A549 (cell line): ENCODE measurements around the gene EDN1. TPM values are rescaled to one million over a fixed set of nuclear protein-coding genes. Genes with fewer than 3 reads are reported as not detected.

Experiments used
- ATAC-seq, 2 experiments: fragments of 200-7000 bp in 1 of 2; fragments of >200 bp in 1 of 2; cut with Nextera tagmentation in 1 of 2; cut with Tn5 transposase in 1 of 2; 3 replicates each; pipeline versions ENCODE4 v1.8.0 to v1.9.1; 2018 to 2020; ENCODE audit warnings: mild to moderate bottlenecking in 1 of 2, moderate library complexity in 1 of 2
- CTCF ChIA-PET: fragments of 300-600 bp; sonication (Branson Sonifier 250); formaldehyde crosslinking; extraction: SDS; loops from one replicate; lab custom pipeline; 2021; ENCODE audit warnings: antibody characterized with exemption, inconsistent platforms; lab: Yijun Ruan, JAX
- POLR2A ChIA-PET: fragments of 350-600 bp; formaldehyde crosslinking; extraction: SDS; loops from one replicate; lab custom pipeline; 2021; ENCODE audit warnings: antibody characterized with exemption, inconsistent platforms; lab: Yijun Ruan, JAX
- DNase-seq, 2 experiments: peaks; one replicate each; pipeline versions ENCODE4 v3.0.0 to v3.0.0-alpha.2; 2011 to 2016; ENCODE audit warnings: low read depth in 1 of 2, low spot score in 1 of 2
- FAIRE-seq: peaks from 2 replicates; lab custom pipeline; 2011; peaks lifted over from hg19 to GRCh38; lab: Jason Lieb, UNC
- H3K27ac ChIP-seq, 2 experiments: fragments of >200 bp; sonication (Bioruptor Twin); formaldehyde crosslinking; 3 replicates each; pipeline ENCODE4 v1.5.1; 2016 to 2017
- H3K4me1 ChIP-seq: fragments of >200 bp; sonication (Bioruptor Twin); formaldehyde crosslinking; 3 replicates; pipeline ENCODE4 v1.6.1; 2016
- H3K4me2 ChIP-seq: fragments of >200 bp; sonication (Bioruptor Twin); formaldehyde crosslinking; 3 replicates; pipeline ENCODE4 v1.6.1; 2016
- H3K4me3 ChIP-seq: fragments of >200 bp; sonication (Bioruptor Twin); formaldehyde crosslinking; 3 replicates; pipeline ENCODE4 v1.5.1; 2016
- H3K9me3 ChIP-seq: fragments of >200 bp; sonication (Bioruptor Twin); formaldehyde crosslinking; 3 replicates; pipeline ENCODE4 v1.6.1; 2016
- BCL3 ChIP-seq: fragments of >200 bp; sonication (Bioruptor Twin); formaldehyde crosslinking; IDR thresholded peaks from 3 replicates; pipeline ENCODE4 v1.6.1; 2016
- CBX2 ChIP-seq: fragments of 200-600 bp; sonication (generic); IDR thresholded peaks from 2 replicates; pipeline ENCODE4 v1.6.1; 2016; ENCODE audit warnings: low read depth, mild to moderate bottlenecking, borderline replicate concordance
- CBX8 ChIP-seq: fragments of 200-600 bp; sonication (generic); IDR thresholded peaks from 2 replicates; pipeline ENCODE4 v1.6.1; 2016
- CEBPB ChIP-seq, 2 experiments: fragments of >200 bp in 1 of 2; sonication (Bioruptor Twin) in 1 of 2; formaldehyde crosslinking in 1 of 2; IDR thresholded peaks; 2 replicates each; pipeline ENCODE4 v1.6.1; 2012 to 2016
- CHD2 ChIP-seq: fragments of 150-350 bp; IDR thresholded peaks from 2 replicates; pipeline ENCODE4 v1.6.1; 2014; ENCODE audit warnings: low read length; ENCODE audit not compliant: partially characterized antibody
- CTCF ChIP-seq: fragments of >200 bp; sonication (Bioruptor Twin); formaldehyde crosslinking; IDR thresholded peaks from 3 replicates; pipeline ENCODE4 v1.5.1; 2016
- E2F6 ChIP-seq: IDR thresholded peaks from 2 replicates; pipeline ENCODE4 v1.6.1; 2012; ENCODE audit warnings: low read depth, borderline replicate concordance
- EHMT2 ChIP-seq: fragments of 200-600 bp; sonication (generic); IDR thresholded peaks from 2 replicates; pipeline ENCODE4 v1.6.1; 2016; ENCODE audit warnings: antibody characterized with exemption, low read depth, mild to moderate bottlenecking, moderate library complexity
- ELK1 ChIP-seq: fragments of 150-350 bp; IDR thresholded peaks from 2 replicates; pipeline ENCODE4 v1.6.1; 2014; ENCODE audit warnings: low read depth, mild to moderate bottlenecking, low read length
- FOSB ChIP-seq: fragments of 250-450 bp; sonication (Bioruptor Pico); IDR thresholded peaks from 2 replicates; pipeline ENCODE4 v1.5.0; 2020; ENCODE audit warnings: mild to moderate bottlenecking, moderate library complexity
- FOSL2 ChIP-seq, 2 experiments: fragments of 450-650 bp in 1 of 2; fragments of >200 bp in 1 of 2; sonication (Bioruptor Twin) in 1 of 2; formaldehyde crosslinking; IDR thresholded peaks; 2 replicates each; pipeline versions ENCODE4 v1.5.0 to v1.6.1; 2016 to 2020; ENCODE audit warnings: mild to moderate bottlenecking in 1 of 2, moderate library complexity in 1 of 2
- FOXS1 ChIP-seq: fragments of 250-450 bp; sonication (Bioruptor Pico); IDR thresholded peaks from 2 replicates; pipeline ENCODE4 v1.5.0; 2020; ENCODE audit warnings: mild to moderate bottlenecking, moderate library complexity
- GATA3 ChIP-seq: IDR thresholded peaks from 2 replicates; pipeline ENCODE4 v1.6.1; 2012; ENCODE audit warnings: borderline replicate concordance
- HDAC2 ChIP-seq: fragments of 200-600 bp; sonication (generic); IDR thresholded peaks from 2 replicates; pipeline ENCODE4 v1.6.1; 2016
- HES2 ChIP-seq: fragments of >200 bp; sonication (Bioruptor Twin); formaldehyde crosslinking; IDR thresholded peaks from 2 replicates; pipeline ENCODE4 v1.6.1; 2016
- HEYL ChIP-seq: fragments of 250-450 bp; sonication (Bioruptor Pico); IDR thresholded peaks from 2 replicates; pipeline ENCODE4 v1.8.0; 2021; ENCODE audit warnings: mild to moderate bottlenecking, moderate library complexity
- JUN ChIP-seq, 2 experiments: fragments of >200 bp; sonication (Bioruptor Twin); formaldehyde crosslinking; IDR thresholded peaks; 2 replicates in 1 of 2; 3 replicates in 1 of 2; pipeline ENCODE4 v1.6.1; 2016 to 2017
- KDM1A ChIP-seq: fragments of 200-600 bp; sonication (generic); IDR thresholded peaks from 2 replicates; pipeline ENCODE4 v1.6.1; 2016; ENCODE audit warnings: low read depth, mild to moderate bottlenecking
- KDM5A ChIP-seq: fragments of 200-600 bp; sonication (generic); IDR thresholded peaks from 2 replicates; pipeline ENCODE4 v1.6.1; 2016; ENCODE audit warnings: antibody characterized with exemption, mild to moderate bottlenecking
- MAFK ChIP-seq: fragments of 450-650 bp; IDR thresholded peaks from 2 replicates; pipeline ENCODE4 v1.6.1; 2014; ENCODE audit not compliant: partially characterized antibody
- MAX ChIP-seq: IDR thresholded peaks from 2 replicates; pipeline ENCODE4 v1.6.1; 2012
- NPAS2 ChIP-seq: fragments of 250-450 bp; sonication (Bioruptor Pico); IDR thresholded peaks from 2 replicates; pipeline ENCODE4 v1.8.0; 2022; ENCODE audit warnings: mild to moderate bottlenecking, moderate library complexity, borderline replicate concordance
- PBX3 ChIP-seq: IDR thresholded peaks from 2 replicates; pipeline ENCODE4 v1.6.1; 2012
- PHF8 ChIP-seq: fragments of 200-600 bp; sonication (generic); IDR thresholded peaks from 2 replicates; pipeline ENCODE4 v1.6.1; 2016; ENCODE audit warnings: low read depth, mild to moderate bottlenecking, antibody characterized with exemption, moderate library complexity, borderline replicate concordance
- POLR2A ChIP-seq: IDR thresholded peaks from 2 replicates; pipeline ENCODE4 v1.6.1; 2012; ENCODE audit warnings: mild to moderate bottlenecking, low read length
- POLR2AphosphoS2 ChIP-seq: conservative IDR thresholded peaks from 2 replicates; pipeline ENCODE4 v1.6.1; 2012; ENCODE audit warnings: low read length, improper control_type of control experiment, inconsistent platforms
- RAD21 ChIP-seq, 2 experiments: fragments of >200 bp in 1 of 2; sonication (Bioruptor Twin) in 1 of 2; formaldehyde crosslinking in 1 of 2; IDR thresholded peaks in 1 of 2; conservative IDR thresholded peaks in 1 of 2; 2 replicates in 1 of 2; 3 replicates in 1 of 2; pipeline ENCODE4 v1.6.1; 2012 to 2018; ENCODE audit warnings: inconsistent platforms in 1 of 2
- RARB ChIP-seq: fragments of 250-450 bp; sonication (Bioruptor Pico); IDR thresholded peaks from 2 replicates; pipeline ENCODE4 v1.8.0; 2021; ENCODE audit warnings: mild to moderate bottlenecking, moderate library complexity
- RCOR1 ChIP-seq: fragments of 150-350 bp; IDR thresholded peaks from 2 replicates; pipeline ENCODE4 v1.6.1; 2014; ENCODE audit warnings: antibody characterized with exemption, low read length, low read depth
- RFX5 ChIP-seq: fragments of 450-650 bp; IDR thresholded peaks from 2 replicates; pipeline ENCODE4 v1.7.1; 2014; ENCODE audit warnings: antibody characterized with exemption, mild to moderate bottlenecking, moderate library complexity
- RNF2 ChIP-seq: fragments of 200-600 bp; sonication (generic); IDR thresholded peaks from 2 replicates; pipeline ENCODE4 v1.6.1; 2016; ENCODE audit warnings: low read depth, mild to moderate bottlenecking, antibody characterized with exemption, moderate library complexity, borderline replicate concordance
- SREBF2 ChIP-seq: fragments of 450-650 bp; IDR thresholded peaks from 2 replicates; pipeline ENCODE4 v1.6.1; 2014; ENCODE audit warnings: mild to moderate bottlenecking, moderate library complexity
- ZC3H11A ChIP-seq: fragments of 450-650 bp; IDR thresholded peaks from 2 replicates; pipeline ENCODE4 v1.6.1; 2014; ENCODE audit warnings: antibody characterized with exemption, mild to moderate bottlenecking
- ZSCAN20 ChIP-seq: fragments of 250-450 bp; sonication (Bioruptor Pico); IDR thresholded peaks from 2 replicates; pipeline ENCODE4 v1.8.0; 2022; ENCODE audit warnings: mild to moderate bottlenecking, moderate library complexity
- WGBS: methylation state at CpG from one replicate; pipeline ENCODE4 v1.1.6; 2017; ENCODE audit errors: missing lambda C conversion rate; 5-methylcytosine and 5-hydroxymethylcytosine counted together
- polyA plus RNA-seq, 4 experiments: library from polyadenylated mRNA; depleted of rRNA in 3 of 4; stranded (reverse); fragments of >200 nt; fragmentation: RNase III in 1 of 4; extraction: RNeasy Plus Mini Kit Qiagen cat#74134 plus additional on column Dnase treatment in 1 of 4; gene quantifications; 2 replicates in 3 of 4; 3 replicates in 1 of 4; pipeline ENCODE4 v1.2.3, GENCODE V29; 2011 to 2017

The EDN1 gene
- polyA plus RNA-seq, 2 of the 4 experiments (the other 2 are of a cell fraction) = 33.5 to 87.4 TPM

GRCh38 chr6:12333128-12333527 is 43.0 kb downstream of the EDN1 start (continued):
- no peak for TF ChIP-seq RNF2

GRCh38 chr6:12334526-12335130 is 44.5 kb downstream of the EDN1 start:
- FAIRE-seq = no peak
- no peak overlapping the region for H3K4me3 ChIP-seq
- H3K4me1 ChIP-seq = peaks cover 68% of the 10 kb centered on the region
- H3K4me2 ChIP-seq = peak overlapping the region; percentile 44; the same call in 2 of the 3 replicates
- no peaks in the 10 kb centered on the region for H3K9me3 ChIP-seq
- no peak for ATAC-seq
- 51% methylated on average over 4 of the region's 4 CpGs for WGBS
- peak in 1 of 2 experiments; percentile 46 for DNase-seq
- ChIA-PET CTCF (interaction anchor here (1.3 to 1.6 kb wide), 2 partner anchors 24 to 148 kb away, joined by 4 to 7 read pairs; no protein-coding TSS in a partner anchor), POLR2A (no interaction called here)
- peak overlapping the region; percentile 95 to 98 for H3K27ac ChIP-seq
- TF ChIP-seq KDM1A (no peak), HES2 (no peak), SREBF2 (no peak), ZSCAN20 (CRISPR knock-in tag) (peak; percentile 28; the same call in 1 of the 2 replicates), KDM5A (no peak), RNF2 (no peak), FOSB (CRISPR knock-in tag) (no peak), JUN (IDR thresholded peaks at IDR 0.05) (no peak), CEBPB (IDR thresholded peaks at IDR 0.05) (peak; percentile 33 to 53; a peak in 3 of 4 replicates), POLR2AphosphoS2 (no peak), MAFK (no peak), BCL3 (no peak), FOXS1 (CRISPR knock-in tag) (no peak), CBX8 (no peak), NPAS2 (no peak), ZC3H11A (no peak), GATA3 (peak; percentile 34; the same call in 1 of the 2 replicates), RAD21 (conservative IDR thresholded peaks at IDR 0.05 in 1 of 2, IDR thresholded peaks at IDR 0.05 in 1 of 2) (no peak; a peak in 1 of 5 replicates), CHD2 (no peak), ELK1 (no peak), RARB (no peak), E2F6 (peak; percentile 48; the same call in 1 of the 2 replicates), PBX3 (no peak), MAX (peak; percentile 86), FOSL2 (IDR thresholded peaks at IDR 0.05) (no peak), FOSL2 (CRISPR knock-in tag; IDR thresholded peaks at IDR 0.05) (peak; percentile 57), CTCF (no peak), HEYL (CRISPR knock-in tag) (no peak), POLR2A (no peak), EHMT2 (no peak), HDAC2 (no peak), RFX5 (no peak), CBX2 (no peak), RCOR1 (no peak), PHF8 (no peak)
